Ishikawa (cell line): Measurements from ENCODE around the gene RBPJ.

ENCODE experiments used
- REST ChIP-seq: IDR thresholded peaks from 2 replicates; pipeline ENCODE4 v1.6.1; 2012; ENCODE audit warnings: low read depth, mild to moderate bottlenecking
- TAF1 ChIP-seq: IDR thresholded peaks from 2 replicates; pipeline ENCODE4 v1.6.1; 2012; ENCODE audit warnings: low read depth, mild to moderate bottlenecking
- TF ChIP-seq, protein P1 (sequence below): IDR thresholded peaks from 2 replicates; pipeline ENCODE4 v1.6.1; 2012
- TF ChIP-seq, protein P2 (sequence below): IDR thresholded peaks from 2 replicates; pipeline ENCODE4 v1.6.1; 2012

DNA sequence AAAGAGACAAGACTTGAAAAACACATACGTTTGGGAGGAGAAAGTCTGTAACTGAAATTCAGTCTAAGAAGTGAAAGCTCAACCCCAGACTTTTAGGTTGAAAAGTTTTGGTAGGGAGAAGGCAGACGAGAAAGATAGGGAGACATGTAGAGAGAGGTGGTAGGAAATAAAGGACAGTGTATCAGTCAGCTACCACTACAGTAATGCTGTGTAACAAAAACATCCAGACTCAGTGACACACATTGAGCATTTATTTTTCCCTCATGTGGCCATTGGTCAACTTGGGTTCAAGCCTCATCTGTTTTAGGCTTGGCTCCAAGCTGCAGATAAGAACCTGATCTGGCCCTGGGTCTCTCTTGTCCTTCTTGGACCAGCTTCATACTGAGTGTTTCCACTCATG is 142.6 kb downstream of the RBPJ start:
- TF ChIP-seq REST = no peak
- TF ChIP-seq, protein P1, sequence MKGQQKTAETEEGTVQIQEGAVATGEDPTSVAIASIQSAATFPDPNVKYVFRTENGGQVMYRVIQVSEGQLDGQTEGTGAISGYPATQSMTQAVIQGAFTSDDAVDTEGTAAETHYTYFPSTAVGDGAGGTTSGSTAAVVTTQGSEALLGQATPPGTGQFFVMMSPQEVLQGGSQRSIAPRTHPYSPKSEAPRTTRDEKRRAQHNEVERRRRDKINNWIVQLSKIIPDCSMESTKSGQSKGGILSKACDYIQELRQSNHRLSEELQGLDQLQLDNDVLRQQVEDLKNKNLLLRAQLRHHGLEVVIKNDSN = no peak
- TF ChIP-seq TAF1 = no peak
- TF ChIP-seq, protein P2, sequence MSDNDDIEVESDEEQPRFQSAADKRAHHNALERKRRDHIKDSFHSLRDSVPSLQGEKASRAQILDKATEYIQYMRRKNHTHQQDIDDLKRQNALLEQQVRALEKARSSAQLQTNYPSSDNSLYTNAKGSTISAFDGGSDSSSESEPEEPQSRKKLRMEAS = no peak
